HepG2 (cell line): Measurements from ENCODE around the gene TENM3. TPM values are rescaled to one million over a fixed set of nuclear protein-coding genes. Genes with fewer than 3 reads are reported as not detected.

Experiments
- ATAC-seq: fragments of 200-7000 bp; cut with Tn5 transposase; 3 replicates; pipeline ENCODE4 v1.9.1; 2020; ENCODE audit warnings: mild to moderate bottlenecking, moderate library complexity
- BruUV-seq: library from RNA; stranded (reverse); fragments of 400-500 nt; replicated peaks from 2 replicates; lab custom pipeline; 2021; lab: Mats Ljungman, UMichigan
- CTCF ChIA-PET: fragments of 300-600 bp; formaldehyde crosslinking; extraction: SDS; loops from one replicate; lab custom pipeline; 2021; ENCODE audit warnings: low total read pairs, inconsistent platforms, low intra/inter-chr PET ratio; lab: Yijun Ruan, JAX
- POLR2A ChIA-PET: fragments of 350-600 bp; sonication (Branson Sonifier 250); formaldehyde crosslinking; loops from one replicate; lab custom pipeline; 2020; ENCODE audit warnings: antibody characterized with exemption, inconsistent platforms; lab: Yijun Ruan, JAX
- DNase-seq: peaks from one replicate; pipeline ENCODE4 v3.0.0-alpha.2; 2015; ENCODE audit warnings: low spot score
- FAIRE-seq: peaks from 3 replicates; lab custom pipeline; 2011; peaks lifted over from hg19 to GRCh38; lab: Jason Lieb, UNC
- H2AFZ ChIP-seq: one replicate; pipeline ENCODE4 v1.6.1; 2011; ENCODE audit warnings: low read length, inconsistent platforms
- H3K27ac ChIP-seq: fragments of 300-600 bp; 3 replicates; pipeline ENCODE4 v1.8.0; 2011; ENCODE audit warnings: mixed run types, mild to moderate bottlenecking, mixed read lengths, low read length, inconsistent platforms; ENCODE audit not compliant: insufficient read depth; ENCODE audit errors: extremely low read length
- H3K27me3 ChIP-seq, 2 experiments: fragments of 200-600 bp in 1 of 2; 2 replicates in 1 of 2; 3 replicates in 1 of 2; pipeline versions ENCODE4 v1.6.0 to v1.8.0; 2011; ENCODE audit warnings: low read length in 2 of 2, mild to moderate bottlenecking in 2 of 2, moderate library complexity in 2 of 2, inconsistent platforms in 1 of 2; ENCODE audit not compliant: insufficient read depth in 2 of 2, control insufficient read depth in 1 of 2
- H3K36me3 ChIP-seq, 2 experiments: fragments of 200-600 bp in 1 of 2; replicated peaks in 1 of 2; 2 replicates in 1 of 2; 3 replicates in 1 of 2; pipeline versions ENCODE4 v1.5.1 to v1.8.0; 2011; ENCODE audit warnings: low read length in 2 of 2, inconsistent platforms in 1 of 2; ENCODE audit not compliant: insufficient read depth in 2 of 2, control insufficient read depth in 1 of 2
- H3K4me1 ChIP-seq: 2 replicates; pipeline ENCODE4 v1.5.1; 2012; ENCODE audit warnings: low read length, inconsistent platforms; ENCODE audit not compliant: insufficient read depth
- H3K4me2 ChIP-seq: 2 replicates; pipeline ENCODE4 v1.6.0; 2011; ENCODE audit warnings: low read depth, low read length, inconsistent platforms
- H3K4me3 ChIP-seq, 3 experiments: fragments of 200-600 bp in 1 of 3; sonication (generic), shearing (Covaris generic) in 1 of 3; replicated peaks in 1 of 3; 2 replicates each; pipeline ENCODE4 v1.5.1; 2011 to 2016; ENCODE audit warnings: low read length in 3 of 3, inconsistent platforms in 2 of 3, low read depth in 2 of 3, mild to moderate bottlenecking in 2 of 3, control low read depth in 1 of 3, mixed read lengths in 1 of 3; ENCODE audit not compliant: insufficient read depth in 1 of 3
- H3K79me2 ChIP-seq: one replicate; pipeline ENCODE4 v1.6.1; 2011; ENCODE audit warnings: low read length, inconsistent platforms; ENCODE audit not compliant: insufficient read depth
- H3K9ac ChIP-seq: 2 replicates; pipeline ENCODE4 v1.6.0; 2011; ENCODE audit warnings: mild to moderate bottlenecking, low read depth, low read length, inconsistent platforms; ENCODE audit not compliant: insufficient read depth
- H3K9me3 ChIP-seq: 2 replicates; pipeline ENCODE4 v1.5.1; 2012; ENCODE audit warnings: mild to moderate bottlenecking, low read length
- H4K20me1 ChIP-seq: 2 replicates; pipeline ENCODE4 v1.6.0; 2011; ENCODE audit warnings: inconsistent platforms, mild to moderate bottlenecking, low read length, moderate library complexity; ENCODE audit not compliant: insufficient read depth
- ATF4 ChIP-seq, 2 experiments: fragments of 450-650 bp in 1 of 2; sonication (generic) in 1 of 2; formaldehyde crosslinking; IDR thresholded peaks; 2 replicates each; pipeline versions ENCODE4 v1.5.0 to v1.8.0; 2020 to 2022; ENCODE audit warnings: mild to moderate bottlenecking in 1 of 2, missing genetic modification reagents in 1 of 2
- IRF2 ChIP-seq: IDR thresholded peaks from 2 replicates; pipeline ENCODE4 v1.6.1; 2018; ENCODE audit warnings: missing genetic modification reagents, missing compliant biosample characterization
- JUN ChIP-seq: sonication (generic); formaldehyde crosslinking; IDR thresholded peaks from 2 replicates; pipeline ENCODE4 v1.4.0; 2020; ENCODE audit warnings: mild to moderate bottlenecking, missing genetic modification reagents
- KDM6A ChIP-seq: IDR thresholded peaks from 2 replicates; pipeline ENCODE4 v1.6.1; 2016; ENCODE audit warnings: low read depth
- MAF1 ChIP-seq: sonication (generic); formaldehyde crosslinking; IDR thresholded peaks from 2 replicates; pipeline ENCODE4 v1.5.0; 2020; ENCODE audit warnings: missing genetic modification reagents, borderline replicate concordance
- SALL2 ChIP-seq: sonication (generic); formaldehyde crosslinking; IDR thresholded peaks from 2 replicates; pipeline ENCODE4 v1.8.1; 2023; ENCODE audit warnings: mild to moderate bottlenecking, missing genetic modification reagents, inconsistent platforms
- SIX1 ChIP-seq: sonication (generic); formaldehyde crosslinking; IDR thresholded peaks from 2 replicates; pipeline ENCODE4 v1.4.0; 2020; ENCODE audit warnings: missing genetic modification reagents, borderline replicate concordance
- SNAPC2 ChIP-seq: sonication (generic); formaldehyde crosslinking; IDR thresholded peaks from 2 replicates; pipeline ENCODE4 v1.8.1; 2022; ENCODE audit warnings: mild to moderate bottlenecking, missing genetic modification reagents
- ZFP1 ChIP-seq: IDR thresholded peaks from 2 replicates; pipeline ENCODE4 v1.6.1; 2016
- ZNF180 ChIP-seq: sonication (generic); formaldehyde crosslinking; IDR thresholded peaks from 2 replicates; pipeline ENCODE4 v1.4.0; 2020; ENCODE audit warnings: low read depth, missing genetic modification reagents, borderline replicate concordance
- ZNF460 ChIP-seq: sonication (generic); formaldehyde crosslinking; IDR thresholded peaks from 2 replicates; pipeline ENCODE4 v1.5.1; 2020; ENCODE audit warnings: missing genetic modification reagents, mild to moderate bottlenecking, borderline replicate concordance
- ZNF589 ChIP-seq: sonication (generic); formaldehyde crosslinking; conservative IDR thresholded peaks from 2 replicates; pipeline ENCODE4 v1.8.0; 2022; ENCODE audit warnings: mild to moderate bottlenecking, moderate library complexity, missing genetic modification reagents
- ZNF678 ChIP-seq: sonication (generic); formaldehyde crosslinking; IDR thresholded peaks from 2 replicates; pipeline ENCODE4 v1.4.0; 2020; ENCODE audit warnings: mild to moderate bottlenecking, missing genetic modification reagents
- WGBS: methylation state at CpG from one replicate; pipeline ENCODE4 v1.1.6; 2017; ENCODE audit warnings: low lambda C conversion rate; 5-methylcytosine and 5-hydroxymethylcytosine counted together
- in situ Hi-C: cut with HindIII; loops from 2 replicates; pipeline ENCODE4 v1.10.0; 2017; ENCODE audit warnings: low pct_unique_long_range_greater_than_20kb; ENCODE audit not compliant: extremely low pct_ligation_motif_present
- intact Hi-C: fragments of 100-400 bp; cut with micrococcal nuclease; formaldehyde crosslinking; loops from one replicate; pipeline ENCODE4 v1.10.0; 2022; ENCODE audit not compliant: unreplicated experiment
- polyA plus RNA-seq, 8 experiments: library from polyadenylated mRNA; depleted of rRNA in 3 of 8; stranded (reverse) in 7 of 8; unstranded in 1 of 8; fragments of >200 nt; fragmentation: Illumina TruSeq in 4 of 8; extraction: Trizol in 4 of 8; gene quantifications; 2 replicates each; pipeline versions ENCODE4 v1.2.1 to v1.2.3, GENCODE V29; 2011 to 2016; ENCODE audit warnings: low read depth in 4 of 8, missing spikeins in 1 of 8, mixed read lengths in 1 of 8; ENCODE audit not compliant: insufficient read depth in 1 of 8
- total RNA-seq, 5 experiments: library from RNA; depleted of rRNA; stranded (reverse); fragments of >200 nt; fragmentation: Illumina TruSeq; extraction: Trizol; gene quantifications; 2 replicates each; pipeline ENCODE4 v1.2.3, GENCODE V29; 2016; ENCODE audit warnings: low read depth in 1 of 5
- TF ChIP-seq, protein P1 (sequence below): sonication (generic); formaldehyde crosslinking; IDR thresholded peaks from 2 replicates; pipeline ENCODE4 v1.9.0; 2021; ENCODE audit warnings: missing genetic modification reagents, mild to moderate bottlenecking, borderline replicate concordance
- TF ChIP-seq, protein P2 (sequence below): sonication (generic); formaldehyde crosslinking; IDR thresholded peaks from 2 replicates; pipeline ENCODE4 v1.4.0; 2020; ENCODE audit warnings: missing genetic modification reagents, low read depth, mild to moderate bottlenecking, borderline replicate concordance

TENM3 gene
- total and polyA plus RNA-seq, 2 of the 13 experiments (the other 11 are each of a cell fraction or from before 2014, with no cell fraction given): 0.04 TPM; not detected in 1

GRCh38 chr4:182289809-182290208 lies 46.6 kb downstream of the TENM3 start:
- no peaks in the 10 kb centered on the region for H3K4me1 ChIP-seq
- WGBS: 60% methylated on average over 11 of the region's 13 CpGs
- ChIA-PET CTCF (no interaction called here), POLR2A (no interaction called here)
- no peak overlapping the region for H3K9ac ChIP-seq
- H3K36me3 ChIP-seq: no peaks in the 10 kb centered on the region
- no peak overlapping the region for H3K27ac ChIP-seq
- H3K4me3 ChIP-seq: no peak overlapping the region
- no peaks in the 10 kb centered on the region for H3K79me2 ChIP-seq
- ATAC-seq (no peak), FAIRE-seq (no peak), DNase-seq (no peak)
- TF ChIP-seq ZNF589 (no peak), SALL2 (CRISPR knock-in tag) (no peak), ZNF678 (CRISPR knock-in tag) (no peak), SIX1 (CRISPR knock-in tag) (no peak)
- TF ChIP-seq, protein P1, sequence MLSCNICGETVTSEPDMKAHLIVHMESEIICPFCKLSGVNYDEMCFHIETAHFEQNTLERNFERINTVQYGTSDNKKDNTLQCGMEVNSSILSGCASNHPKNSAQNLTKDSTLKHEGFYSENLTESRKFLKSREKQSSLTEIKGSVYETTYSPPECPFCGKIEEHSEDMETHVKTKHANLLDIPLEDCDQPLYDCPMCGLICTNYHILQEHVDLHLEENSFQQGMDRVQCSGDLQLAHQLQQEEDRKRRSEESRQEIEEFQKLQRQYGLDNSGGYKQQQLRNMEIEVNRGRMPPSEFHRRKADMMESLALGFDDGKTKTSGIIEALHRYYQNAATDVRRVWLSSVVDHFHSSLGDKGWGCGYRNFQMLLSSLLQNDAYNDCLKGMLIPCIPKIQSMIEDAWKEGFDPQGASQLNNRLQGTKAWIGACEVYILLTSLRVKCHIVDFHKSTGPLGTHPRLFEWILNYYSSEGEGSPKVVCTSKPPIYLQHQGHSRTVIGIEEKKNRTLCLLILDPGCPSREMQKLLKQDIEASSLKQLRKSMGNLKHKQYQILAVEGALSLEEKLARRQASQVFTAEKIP (CRISPR knock-in tag): no peak
- H3K9me3 ChIP-seq: no peaks in the 10 kb centered on the region
- in situ Hi-C loops: no loop called here
- no peaks in the 10 kb centered on the region for H4K20me1 ChIP-seq
- H2AFZ ChIP-seq: no peak overlapping the region
- H3K4me2 ChIP-seq: no peak overlapping the region
- no peaks in the 10 kb centered on the region for H3K27me3 ChIP-seq
- intact Hi-C loops: loop anchor here (5.0 kb wide), 1 partner anchor 1418 kb away; no protein-coding TSS in a partner anchor
- BruUV-seq: no TSS peak

GRCh38 chr4:182291175-182291574 lies 48.0 kb downstream of the TENM3 start:
- intact Hi-C loops: no loop called here
- ChIA-PET POLR2A (no interaction called here), CTCF (no interaction called here)
- Histone ChIP-seq H3K4me2 (no peak overlapping the region), H3K9ac (no peak overlapping the region), H3K9me3 (no peaks in the 10 kb centered on the region), H3K27me3 (no peaks in the 10 kb centered on the region), H4K20me1 (no peaks in the 10 kb centered on the region), H3K27ac (no peak overlapping the region), H2AFZ (no peak overlapping the region), H3K4me1 (no peaks in the 10 kb centered on the region), H3K36me3 (no peaks in the 10 kb centered on the region), H3K4me3 (no peak overlapping the region), H3K79me2 (no peaks in the 10 kb centered on the region)
- no TSS peak for BruUV-seq
- FAIRE-seq: no peak
- in situ Hi-C loops: no loop called here
- DNase-seq: no peak
- 52% methylated on average over 5 of the region's 8 CpGs for WGBS
- no peak for ATAC-seq
- TF ChIP-seq ZNF460 (CRISPR knock-in tag) (no peak), ZFP1 (CRISPR knock-in tag) (no peak), SNAPC2 (CRISPR knock-in tag) (no peak), KDM6A (no peak), ZNF180 (CRISPR knock-in tag) (no peak), IRF2 (CRISPR knock-in tag) (no peak), JUN (CRISPR knock-in tag) (no peak), MAF1 (CRISPR knock-in tag) (no peak), ATF4 (CRISPR knock-in tag; IDR thresholded peaks at IDR 0.05) (no peak)
- TF ChIP-seq, protein P2, sequence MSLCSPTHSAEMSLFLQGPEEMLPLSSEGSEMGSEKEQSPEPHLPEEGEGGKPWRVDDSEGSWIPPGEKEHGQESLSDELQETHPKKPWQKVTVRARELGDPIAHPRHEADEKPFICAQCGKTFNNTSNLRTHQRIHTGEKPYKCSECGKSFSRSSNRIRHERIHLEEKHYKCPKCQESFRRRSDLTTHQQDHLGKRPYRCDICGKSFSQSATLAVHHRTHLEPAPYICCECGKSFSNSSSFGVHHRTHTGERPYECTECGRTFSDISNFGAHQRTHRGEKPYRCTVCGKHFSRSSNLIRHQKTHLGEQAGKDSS (CRISPR knock-in tag): no peak
